Muscle of back (tissue), 10 donors: ENCODE results near the gene NXF1. TPM values are rescaled to one million over a fixed set of nuclear protein-coding genes. Genes with fewer than 3 reads are reported as not detected.

ENCODE experiments used
- polyA plus RNA-seq, 10 donors: library from polyadenylated mRNA; unstranded; fragments of 120-200 nt; gene quantifications; one replicate each; pipeline ENCODE4 v1.2.1, GENCODE V29; 2013; ENCODE audit not compliant: insufficient read length in 10 of 10

Gene NXF1
- polyA plus RNA-seq, 10 donors, result 59.6 to 85.7 (median 65.7) TPM

Other genes starting within 250 kb of the NXF1 start
- 1,000 to 10,000 TPM; 2,727 to 3,805 (median 3,280) TPM for gene EEF1G, start 231.5 kb downstream of the NXF1 start, polyA plus RNA-seq
- gene TUT1, start 213.9 kb downstream of the NXF1 start, polyA plus RNA-seq, result 10 to 100 TPM; 11.6 to 17.7 (median 13.8) TPM
- gene MTA2, start 203.6 kb downstream of the NXF1 start, polyA plus RNA-seq, result 10 to 100 TPM; 36.9 to 56.4 (median 44.1) TPM
- gene EML3, start 192.7 kb downstream of the NXF1 start, polyA plus RNA-seq, result 10 to 100 TPM; 11.9 to 25.3 (median 17.7) TPM
- 1 to 10 TPM in 8 of 10 donors, under 1 TPM in 2; 0.69 to 2.4 (median 1.6) TPM for gene ROM1, start 192.2 kb downstream of the NXF1 start, polyA plus RNA-seq
- 10 to 100 TPM; 13.3 to 22.3 (median 18.7) TPM for gene B3GAT3, start 183.5 kb downstream of the NXF1 start, polyA plus RNA-seq
- gene GANAB, start 158.8 kb downstream of the NXF1 start, polyA plus RNA-seq, result 100 to 1,000 TPM; 145 to 211 (median 165) TPM
- 10 to 100 TPM in 6 of 10 donors, 1 to 10 TPM in 4; 9.0 to 13.9 (median 11.1) TPM for gene INTS5, start 152.1 kb downstream of the NXF1 start, polyA plus RNA-seq
- 10 to 100 TPM; 30.0 to 44.8 (median 33.0) TPM for gene C11orf98, start 140.2 kb downstream of the NXF1 start, polyA plus RNA-seq
- 1 to 10 TPM; 1.8 to 4.9 (median 3.1) TPM for gene CSKMT, start 140.1 kb downstream of the NXF1 start, polyA plus RNA-seq
- 1 to 10 TPM; 4.5 to 8.3 (median 5.7) TPM for gene UQCC3, start 133.8 kb downstream of the NXF1 start, polyA plus RNA-seq
- gene LBHD1, start 133.2 kb downstream of the NXF1 start, polyA plus RNA-seq, result 1 to 10 TPM; 3.0 to 8.4 (median 6.6) TPM
- gene UBXN1, start 126.4 kb downstream of the NXF1 start, polyA plus RNA-seq, result 100 to 1,000 TPM in 9 of 10 donors, 10 to 100 TPM in 1; 96.1 to 155 (median 130) TPM
- gene LRRN4CL, start 115.9 kb downstream of the NXF1 start, polyA plus RNA-seq, result 10 to 100 TPM; 12.8 to 31.1 (median 20.4) TPM
- gene BSCL2, start 98.0 kb downstream of the NXF1 start, polyA plus RNA-seq, result 10 to 100 TPM; 15.1 to 24.5 (median 22.0) TPM
- 1 to 10 TPM in 2 of 10 donors, under 1 TPM in 5, not detected in 3; 0.35 to 1.5 (median 0.66) TPM for gene GNG3, start 97.8 kb downstream of the NXF1 start, polyA plus RNA-seq
- 10 to 100 TPM; 40.7 to 61.0 (median 47.6) TPM for gene HNRNPUL2, start 78.0 kb downstream of the NXF1 start, polyA plus RNA-seq
- 10 to 100 TPM; 22.8 to 32.2 (median 30.1) TPM for gene TTC9C, start 77.0 kb downstream of the NXF1 start, polyA plus RNA-seq
- 1 to 10 TPM; 3.2 to 5.1 (median 3.9) TPM for gene ZBTB3, start 51.3 kb downstream of the NXF1 start, polyA plus RNA-seq
- 100 to 1,000 TPM in 1 of 10 donors, 10 to 100 TPM in 9; 81.9 to 102 (median 89.2) TPM for gene POLR2G, start 43.9 kb downstream of the NXF1 start, polyA plus RNA-seq
- 10 to 100 TPM; 11.5 to 16.6 (median 14.2) TPM for gene TAF6L, start 34.0 kb downstream of the NXF1 start, polyA plus RNA-seq
- 10 to 100 TPM; 24.7 to 29.1 (median 27.6) TPM for gene TMEM179B, start 18.0 kb downstream of the NXF1 start, polyA plus RNA-seq
- 10 to 100 TPM; 10.6 to 17.0 (median 15.2) TPM for gene TMEM223, start 13.4 kb downstream of the NXF1 start, polyA plus RNA-seq
- 10 to 100 TPM; 32.7 to 42.6 (median 35.0) TPM for gene STX5, start 26.6 kb upstream of the NXF1 start, polyA plus RNA-seq
- not detected for gene TEX54, start 27.4 kb upstream of the NXF1 start, polyA plus RNA-seq
- gene WDR74, start 34.1 kb upstream of the NXF1 start, polyA plus RNA-seq, result 10 to 100 TPM; 25.5 to 35.1 (median 31.0) TPM
- gene SLC3A2, start 75.5 kb upstream of the NXF1 start, polyA plus RNA-seq, result 10 to 100 TPM; 33.4 to 60.9 (median 42.8) TPM
- under 1 TPM in 4 of 10 donors, not detected in 6; 0.05 to 0.49 (median 0.24) TPM for gene CHRM1, start 115.9 kb upstream of the NXF1 start, polyA plus RNA-seq
- under 1 TPM in 3 of 10 donors, not detected in 7; 0.07 to 0.10 (median 0.10) TPM for gene SLC22A6, start 179.5 kb upstream of the NXF1 start, polyA plus RNA-seq
- under 1 TPM in 1 of 10 donors, not detected in 9; 0.18 TPM for gene SLC22A8, start 210.4 kb upstream of the NXF1 start, polyA plus RNA-seq